Activated naive CD8-positive, alpha-beta T cell treated with anti-CD3 and anti-CD28 coated beads, Interleukin-2, amount 50 U/mL, for 24 hours (primary cell): Measurements from ENCODE around the gene WNT7A.
"Not testable (repeated sequence)": the region's sequence is repeated elsewhere in the genome, so short reads cannot be mapped to it uniquely, and the experiment has no call there.

Experiments
- ATAC-seq: fragments of 150-1000 bp; cut with Tn5 transposase; one replicate; pipeline ENCODE4 v1.10.0; 2021
- DNase-seq: peaks from one replicate; pipeline ENCODE4 v3.0.0; 2021
- H3K27ac Mint-ChIP-seq: one replicate; pipeline ENCODE4 v1.8.0; 2021; ENCODE audit warnings: mild to moderate bottlenecking, mixed read lengths
- H3K27me3 Mint-ChIP-seq: one replicate; pipeline ENCODE4 v1.8.0; 2021; ENCODE audit warnings: mixed read lengths
- H3K36me3 Mint-ChIP-seq: one replicate; pipeline ENCODE4 v1.8.0; 2021; ENCODE audit warnings: low read depth, mixed read lengths
- H3K4me1 Mint-ChIP-seq: one replicate; pipeline ENCODE4 v1.8.0; 2021; ENCODE audit warnings: mixed read lengths
- H3K4me3 Mint-ChIP-seq: one replicate; pipeline ENCODE4 v1.8.0; 2021; ENCODE audit warnings: mild to moderate bottlenecking, moderate library complexity, mixed read lengths
- H3K9me3 Mint-ChIP-seq: one replicate; pipeline ENCODE4 v1.8.0; 2021; ENCODE audit warnings: mixed read lengths

Gene WNT7A

DNA sequence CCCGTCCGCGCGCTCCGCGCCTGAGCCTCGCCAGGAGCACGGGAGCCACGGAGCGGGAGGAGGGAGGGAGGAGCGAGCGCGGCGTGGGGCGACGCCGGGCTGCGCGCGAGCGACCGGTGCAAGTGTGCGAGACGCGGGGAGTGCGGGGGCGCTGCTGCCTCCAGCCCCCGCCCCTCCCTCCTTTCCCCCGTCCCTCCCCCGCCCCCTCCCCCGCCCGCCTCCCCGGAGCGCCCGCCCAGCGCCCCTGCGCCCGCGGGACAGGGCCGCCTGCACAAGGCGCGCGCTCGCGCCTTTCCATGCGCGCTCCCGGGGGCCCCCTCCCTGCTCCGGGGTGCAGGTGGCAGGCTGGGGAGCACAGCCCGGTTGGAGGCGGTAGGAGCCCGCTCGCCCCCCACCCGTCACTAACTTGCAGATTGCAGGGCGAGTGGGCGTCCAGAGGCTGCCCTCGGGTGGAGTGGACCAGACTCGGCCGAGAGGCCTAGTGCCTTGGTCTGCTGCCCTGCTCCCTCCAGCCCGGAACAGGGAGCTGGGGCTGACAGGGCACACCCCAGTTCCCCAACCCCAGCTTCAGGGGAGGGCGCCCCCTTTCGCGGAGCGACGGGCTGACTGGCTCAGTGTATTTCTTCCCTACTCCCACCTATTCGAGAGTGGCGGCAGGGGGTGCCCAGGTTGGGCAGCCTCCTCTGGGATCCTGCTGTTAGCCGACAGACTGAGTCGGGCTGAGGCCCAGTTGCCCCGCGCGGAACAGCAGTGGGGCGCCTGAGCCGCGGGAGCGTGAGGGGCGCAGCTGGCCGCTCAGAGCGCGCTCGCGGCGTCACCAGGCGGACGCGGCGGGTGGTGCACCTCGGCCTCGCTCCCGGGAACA, at the start of gene WNT7A:
Gene WNT7A, minus strand, starts transcription at position 126 of the 865 bp plus-strand sequence. CDS start 255 bp downstream, outside the sequence.
- no peaks in the 10 kb centered on the region for H3K9me3 Mint-ChIP-seq
- ATAC-seq (peak; percentile 67), DNase-seq (peak; percentile 65)
- H3K27ac Mint-ChIP-seq: no peak within 1 kb of the TSS
- H3K4me3 Mint-ChIP-seq: peak within 1 kb of the TSS; percentile 66
- no peaks in the 10 kb centered on the region for H3K36me3 Mint-ChIP-seq
- H3K4me1 Mint-ChIP-seq: peaks cover 3% of the 10 kb centered on the region
- peaks cover 57% of the 10 kb centered on the region for H3K27me3 Mint-ChIP-seq

DNA sequence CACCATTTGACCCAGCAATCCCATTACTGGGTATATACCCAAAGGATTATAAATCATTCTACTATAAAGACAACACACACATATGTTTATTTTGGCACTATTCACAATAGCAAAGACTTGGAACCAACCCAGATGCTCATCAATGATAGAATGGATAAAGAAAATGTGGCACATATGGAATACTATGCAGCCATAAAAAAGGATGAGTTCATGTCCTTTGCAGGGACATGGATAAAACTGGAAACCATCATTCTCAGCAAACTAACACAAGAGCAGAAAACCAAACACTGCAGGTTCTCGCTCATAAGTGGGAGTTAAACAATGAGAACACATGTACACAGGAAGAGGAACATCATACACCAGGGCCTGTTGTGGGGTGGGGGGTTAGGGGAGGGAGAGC, 48.9 kb upstream of the WNT7A start:
- not testable (repeated sequence) for H3K4me1 Mint-ChIP-seq, H3K27ac Mint-ChIP-seq, ATAC-seq, H3K4me3 Mint-ChIP-seq, DNase-seq
- peaks cover 49% of the 10 kb centered on the region for H3K9me3 Mint-ChIP-seq
- peaks cover 19% of the 10 kb centered on the region for H3K27me3 Mint-ChIP-seq
- peaks cover 12% of the 10 kb centered on the region for H3K36me3 Mint-ChIP-seq

DNA sequence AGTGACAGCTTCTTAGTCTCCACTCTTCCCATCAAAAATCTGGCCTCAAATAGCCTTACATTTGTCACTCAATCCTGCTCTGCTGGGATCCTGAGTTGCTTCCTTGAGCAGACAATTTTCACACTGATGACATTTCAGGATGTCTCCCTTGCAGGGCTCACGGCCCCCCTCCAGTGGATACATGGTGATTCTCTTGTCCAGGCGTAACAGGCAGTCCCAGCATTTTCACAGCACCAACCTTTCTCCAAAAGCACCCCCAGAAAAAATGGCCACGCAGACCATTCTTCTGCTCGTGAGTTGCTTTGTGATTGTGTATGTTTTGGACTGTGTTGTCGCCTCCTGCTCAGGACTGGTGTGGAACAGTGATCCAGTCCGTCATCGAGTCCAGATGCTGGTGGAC, 47.4 kb upstream of the WNT7A start:
- no peaks in the 10 kb centered on the region for H3K4me1 Mint-ChIP-seq
- ATAC-seq: no peak
- H3K27me3 Mint-ChIP-seq: peaks cover 11% of the 10 kb centered on the region
- peaks cover 50% of the 10 kb centered on the region for H3K9me3 Mint-ChIP-seq
- no peak for DNase-seq
- H3K27ac Mint-ChIP-seq: no peak overlapping the region
- peaks cover 9% of the 10 kb centered on the region for H3K36me3 Mint-ChIP-seq
- no peak overlapping the region for H3K4me3 Mint-ChIP-seq

DNA sequence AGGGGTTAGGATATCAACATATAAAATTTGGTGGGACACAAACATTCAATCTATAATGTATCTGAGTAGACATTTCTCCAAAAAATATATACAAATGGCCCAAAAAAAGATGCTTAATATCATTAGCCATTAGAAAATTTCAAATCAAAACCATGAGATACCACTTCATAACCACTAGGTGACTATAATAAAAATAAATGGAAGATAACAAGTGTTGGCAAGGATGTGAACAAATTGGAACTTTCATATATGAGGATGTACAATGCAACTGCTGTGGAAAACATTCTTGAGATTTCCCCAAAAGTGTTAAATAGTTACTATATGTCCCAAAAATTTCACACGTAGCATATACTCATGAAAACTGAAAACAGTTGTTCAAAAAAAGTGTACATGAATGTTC, 36.5 kb upstream of the WNT7A start:
- DNase-seq (no peak), ATAC-seq (no peak)
- Mint-ChIP-seq H3K4me3 (no peak overlapping the region), H3K9me3 (peaks cover 61% of the 10 kb centered on the region), H3K27ac (no peak overlapping the region), H3K4me1 (no peaks in the 10 kb centered on the region), H3K27me3 (no peaks in the 10 kb centered on the region), H3K36me3 (peaks cover 11% of the 10 kb centered on the region)

DNA sequence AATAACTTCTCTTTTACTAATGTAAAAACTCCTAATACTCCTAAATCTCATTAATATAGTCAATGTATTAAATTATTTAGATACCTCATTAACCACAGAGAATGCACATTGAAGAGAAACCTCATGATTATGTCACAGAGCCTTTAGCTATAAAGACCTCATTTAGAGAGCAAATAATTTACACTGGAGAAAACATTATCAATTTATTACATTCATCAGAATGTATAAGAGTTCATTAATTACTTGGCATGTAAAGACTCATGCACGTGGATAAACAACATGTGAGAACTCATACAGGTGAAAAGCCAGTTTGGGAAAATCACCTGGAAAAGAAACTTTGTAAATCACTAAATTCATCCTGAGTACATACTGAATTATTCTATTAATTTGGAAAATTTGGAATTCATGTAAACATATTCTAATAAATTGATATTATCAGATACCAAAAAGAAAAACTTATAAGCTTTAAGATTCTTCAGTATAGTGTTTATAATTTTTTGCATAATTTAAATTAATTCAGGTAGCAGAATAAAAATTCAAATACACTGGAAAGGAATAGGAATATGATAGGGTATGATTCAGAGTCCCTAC, 22.9 kb upstream of the WNT7A start:
- DNase-seq (no peak), ATAC-seq (no peak)
- Mint-ChIP-seq H3K27me3 (no peaks in the 10 kb centered on the region), H3K4me1 (no peaks in the 10 kb centered on the region), H3K9me3 (peaks cover 64% of the 10 kb centered on the region), H3K36me3 (peaks cover 33% of the 10 kb centered on the region), H3K4me3 (no peak overlapping the region), H3K27ac (no peak overlapping the region)

DNA sequence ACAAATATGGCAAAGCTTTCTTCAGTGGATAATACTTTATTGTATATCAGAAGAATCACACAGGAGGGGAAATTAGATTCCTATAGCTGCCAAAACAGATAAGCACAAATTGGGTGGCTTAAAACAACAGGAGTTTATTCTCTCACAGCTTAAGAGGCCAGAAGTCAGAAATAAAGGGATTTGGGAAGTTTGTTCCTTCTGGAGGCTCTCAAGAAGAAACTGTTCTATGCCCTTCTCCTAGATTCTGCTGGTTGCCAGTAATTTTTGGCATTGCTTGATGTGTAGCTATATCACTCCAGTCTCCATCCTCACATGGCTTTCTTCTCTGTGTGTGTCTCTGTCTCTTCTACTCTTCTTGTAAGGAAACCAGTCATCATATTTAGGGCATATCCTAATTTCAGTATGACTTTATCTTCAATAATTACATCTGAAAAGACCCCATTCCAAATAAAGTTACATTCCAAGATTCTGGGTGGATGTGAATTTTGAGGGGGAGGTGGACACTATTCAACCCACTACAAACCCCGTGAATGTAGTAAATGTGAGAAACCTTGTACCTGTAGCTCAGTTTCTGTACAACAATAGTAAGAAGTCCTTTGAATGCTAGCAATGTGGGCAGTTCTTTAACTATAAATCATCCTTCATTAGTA, 22.2 kb upstream of the WNT7A start:
- Mint-ChIP-seq H3K27me3 (no peaks in the 10 kb centered on the region), H3K27ac (no peak overlapping the region), H3K9me3 (peaks cover 57% of the 10 kb centered on the region), H3K4me1 (no peaks in the 10 kb centered on the region), H3K36me3 (peaks cover 32% of the 10 kb centered on the region), H3K4me3 (no peak overlapping the region)
- DNase-seq: no peak
- ATAC-seq: no peak

DNA sequence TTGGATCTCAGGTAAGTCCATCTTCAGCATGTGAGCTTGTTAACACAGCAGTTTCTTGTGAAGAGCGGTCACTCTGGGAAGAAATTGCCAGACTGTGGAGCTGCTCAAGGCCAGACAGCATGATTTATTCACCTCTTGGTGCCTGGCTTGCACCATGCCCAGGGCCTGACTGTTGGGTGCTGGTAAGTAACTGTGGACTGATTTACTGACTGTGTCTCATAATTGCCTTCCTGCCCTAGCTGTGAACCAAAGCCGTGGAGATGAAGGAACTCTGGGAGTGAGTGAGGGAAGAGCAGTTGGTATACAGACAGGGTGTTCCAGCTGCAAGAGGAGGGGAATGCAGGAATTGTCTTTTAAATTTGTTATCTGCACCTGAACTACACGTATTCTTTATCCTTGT, 18.5 kb upstream of the WNT7A start:
- peaks cover 20% of the 10 kb centered on the region for H3K36me3 Mint-ChIP-seq
- no peak overlapping the region for H3K27ac Mint-ChIP-seq
- ATAC-seq (no peak), DNase-seq (no peak)
- H3K4me3 Mint-ChIP-seq: no peak overlapping the region
- H3K4me1 Mint-ChIP-seq: peaks cover 16% of the 10 kb centered on the region
- peaks cover 38% of the 10 kb centered on the region for H3K9me3 Mint-ChIP-seq
- H3K27me3 Mint-ChIP-seq: no peaks in the 10 kb centered on the region

DNA sequence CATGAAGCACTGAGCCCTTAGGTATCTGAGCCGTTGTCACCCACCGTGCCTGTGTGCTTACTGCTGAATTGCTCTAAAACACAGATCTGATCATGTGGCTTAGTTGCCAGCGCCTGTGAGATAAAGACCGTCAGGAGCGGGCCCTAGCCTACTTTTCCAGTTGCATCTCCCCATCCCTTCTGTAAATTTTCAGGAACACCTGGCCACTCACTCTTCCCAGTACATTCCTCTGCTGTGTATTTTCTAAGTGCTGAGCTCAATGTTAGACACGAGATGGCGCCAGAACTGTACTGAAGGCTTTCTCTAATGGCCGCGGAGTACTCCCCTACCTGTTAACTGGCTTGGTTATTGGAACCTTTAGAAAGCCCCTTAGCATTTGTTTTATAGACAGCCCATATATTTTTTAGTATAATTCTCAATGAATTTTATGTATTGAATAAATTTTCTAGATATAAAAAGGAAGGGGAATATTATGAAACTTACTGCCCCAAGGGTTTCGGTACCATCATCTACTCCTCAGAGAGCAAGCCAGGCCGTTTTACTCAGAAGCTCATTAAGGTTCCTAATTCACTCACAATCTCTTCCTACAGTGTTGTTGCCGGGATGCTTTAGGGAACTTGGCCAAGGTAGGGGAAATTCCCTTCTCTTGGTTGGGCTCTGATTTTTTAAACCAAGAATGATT, 16.7 kb upstream of the WNT7A start:
- H3K4me3 Mint-ChIP-seq: peak overlapping the region; percentile 82
- no peak for ATAC-seq
- peak; percentile 50 for DNase-seq
- H3K36me3 Mint-ChIP-seq: peaks cover 18% of the 10 kb centered on the region
- H3K9me3 Mint-ChIP-seq: peaks cover 34% of the 10 kb centered on the region
- no peaks in the 10 kb centered on the region for H3K27me3 Mint-ChIP-seq
- no peak overlapping the region for H3K27ac Mint-ChIP-seq
- H3K4me1 Mint-ChIP-seq: peaks cover 20% of the 10 kb centered on the region

DNA sequence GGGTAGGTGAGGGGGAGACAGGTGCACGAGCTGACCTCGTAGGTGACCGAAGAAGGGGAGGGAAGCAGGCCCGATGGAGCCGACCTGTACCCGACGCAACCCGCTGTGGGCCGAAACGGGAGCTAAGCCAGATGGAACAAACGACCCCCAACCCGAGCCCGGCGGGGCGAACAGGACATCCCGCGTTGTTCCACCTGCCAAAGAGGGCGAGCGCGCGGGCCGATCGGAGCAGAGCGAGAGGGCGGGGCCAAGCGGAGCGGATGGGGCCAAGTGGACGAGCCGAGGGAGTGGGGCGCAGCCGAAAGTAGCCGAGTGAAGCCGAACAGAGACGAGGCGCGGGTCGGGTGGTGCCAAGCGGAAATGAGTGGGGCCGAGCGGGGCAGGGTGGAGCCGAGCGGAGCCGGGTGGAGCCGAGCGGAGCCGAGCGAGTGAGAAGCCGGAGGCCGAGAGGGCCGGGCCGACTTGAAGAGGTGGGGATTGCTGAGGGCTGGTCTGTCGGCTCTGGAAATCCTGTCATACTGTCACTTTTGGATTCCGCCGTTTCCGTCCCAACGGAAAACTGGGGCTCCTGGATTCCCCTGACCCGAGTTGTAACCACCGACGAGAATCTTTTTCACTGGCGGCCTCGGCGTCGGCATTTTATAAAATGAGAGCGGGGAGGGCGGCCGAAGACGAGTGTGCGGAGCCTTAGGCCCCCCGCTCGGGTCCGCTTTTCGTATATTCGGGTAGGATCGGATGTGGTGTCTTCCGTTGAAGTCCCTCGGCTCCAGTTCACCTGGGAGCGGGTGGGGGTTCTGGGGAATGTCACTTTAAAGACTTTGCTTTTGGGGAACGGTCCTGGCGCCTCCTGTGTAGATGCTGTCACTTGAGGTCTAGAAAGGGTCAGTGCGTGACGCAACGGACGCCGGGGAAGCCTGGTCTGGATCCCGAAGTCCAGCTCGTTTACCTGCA, 15.6 kb upstream of the WNT7A start:
- ATAC-seq: peak; percentile 99
- Mint-ChIP-seq H3K36me3 (peaks cover 13% of the 10 kb centered on the region), H3K4me1 (peaks cover 31% of the 10 kb centered on the region)

DNA sequence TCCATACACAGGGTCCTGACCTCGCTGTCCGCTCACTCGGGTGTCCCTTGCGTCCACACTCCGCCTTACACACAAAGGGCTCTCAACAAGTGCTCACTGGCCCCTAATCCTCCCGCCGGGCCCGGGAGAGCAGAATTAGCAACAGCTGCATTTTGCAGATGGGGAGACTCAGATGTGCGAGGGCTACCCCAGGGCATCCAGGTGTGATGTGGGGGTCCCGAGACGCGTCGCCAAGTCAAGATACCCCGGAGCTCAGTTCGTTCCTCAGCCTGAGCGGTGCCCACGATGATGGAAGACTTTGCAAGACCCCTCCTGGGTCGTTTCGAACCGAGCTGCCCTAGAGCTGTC, 14.9 kb upstream of the WNT7A start:
- peaks cover 31% of the 10 kb centered on the region for H3K4me1 Mint-ChIP-seq

More for the DNA sequence above, 15.6 kb upstream of the WNT7A start:
- DNase-seq: peak; percentile 95
- peak overlapping the region; percentile 82 for H3K4me3 Mint-ChIP-seq
- no peaks in the 10 kb centered on the region for H3K27me3 Mint-ChIP-seq
- peak overlapping the region; percentile 75 for H3K27ac Mint-ChIP-seq
- peaks cover 24% of the 10 kb centered on the region for H3K9me3 Mint-ChIP-seq

DNA sequence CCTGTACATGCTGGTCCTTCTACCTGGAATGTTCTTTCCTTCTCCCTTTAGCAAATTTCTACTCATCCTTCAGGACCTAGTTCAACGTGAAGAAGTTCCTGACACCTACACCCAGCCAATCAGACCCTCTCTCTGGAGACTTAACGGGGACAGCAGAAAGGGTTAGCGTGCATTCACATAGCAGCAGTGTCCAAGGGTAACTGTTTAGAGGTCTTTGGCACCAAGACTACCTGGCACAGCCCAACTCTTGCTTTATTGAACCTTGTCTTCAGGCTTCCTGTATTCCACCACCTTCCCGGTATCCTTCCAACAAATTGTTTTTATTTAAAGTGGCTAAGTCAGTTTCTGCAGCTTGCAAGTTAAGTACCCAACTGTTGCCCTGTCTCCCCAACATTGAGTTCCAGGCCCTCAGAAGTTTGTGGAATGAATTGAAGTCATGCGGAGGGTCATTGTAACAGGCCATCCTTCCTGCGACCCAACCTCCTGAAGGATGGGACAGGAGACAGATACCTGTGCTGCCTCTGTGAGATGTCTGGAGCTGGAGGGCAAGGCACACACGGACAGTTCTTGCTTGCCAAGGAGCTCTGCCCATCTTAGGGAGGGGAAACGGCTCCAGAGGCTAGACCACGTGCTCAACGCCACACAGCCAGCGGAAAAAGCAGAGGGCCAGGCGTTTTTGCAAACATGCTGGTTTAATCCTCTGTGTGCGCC, 14.4 kb upstream of the WNT7A start:
- no peaks in the 10 kb centered on the region for H3K27me3 Mint-ChIP-seq
- H3K27ac Mint-ChIP-seq: no peak overlapping the region
- H3K4me3 Mint-ChIP-seq: peak overlapping the region; percentile 82
- H3K9me3 Mint-ChIP-seq: peaks cover 12% of the 10 kb centered on the region
- ATAC-seq (no peak), DNase-seq (no peak)
- peaks cover 4% of the 10 kb centered on the region for H3K36me3 Mint-ChIP-seq
- H3K4me1 Mint-ChIP-seq: peaks cover 31% of the 10 kb centered on the region

More for the DNA sequence above, 14.9 kb upstream of the WNT7A start:
- ATAC-seq (no peak), DNase-seq (no peak)
- H3K9me3 Mint-ChIP-seq: peaks cover 18% of the 10 kb centered on the region
- peaks cover 9% of the 10 kb centered on the region for H3K36me3 Mint-ChIP-seq
- peak overlapping the region; percentile 82 for H3K4me3 Mint-ChIP-seq
- no peaks in the 10 kb centered on the region for H3K27me3 Mint-ChIP-seq
- H3K27ac Mint-ChIP-seq: no peak overlapping the region

DNA sequence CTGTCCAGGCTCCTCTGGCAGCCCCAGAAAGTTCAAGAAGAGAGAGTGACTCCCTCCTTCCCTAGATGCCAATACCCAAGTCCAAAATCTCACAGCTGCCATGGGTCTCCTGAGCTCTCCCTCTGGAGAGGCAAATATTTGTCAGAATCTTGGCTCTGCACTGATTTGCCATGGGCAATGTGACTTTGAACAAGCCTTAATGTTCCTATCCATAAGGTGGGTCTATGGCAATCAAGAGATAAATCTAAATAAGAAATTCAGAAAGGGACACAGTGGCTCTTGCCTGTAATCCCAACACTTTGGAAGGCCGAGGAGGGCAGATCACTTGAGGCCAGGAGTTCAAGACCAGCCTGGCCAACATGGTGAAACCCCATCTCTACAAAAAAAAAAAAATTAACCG, 12.4 kb upstream of the WNT7A start:
- Mint-ChIP-seq H3K4me3 (no peak overlapping the region), H3K27me3 (no peaks in the 10 kb centered on the region), H3K4me1 (peaks cover 31% of the 10 kb centered on the region), H3K9me3 (peaks cover 9% of the 10 kb centered on the region), H3K27ac (no peak overlapping the region), H3K36me3 (no peaks in the 10 kb centered on the region)
- DNase-seq: no peak
- ATAC-seq: no peak

DNA sequence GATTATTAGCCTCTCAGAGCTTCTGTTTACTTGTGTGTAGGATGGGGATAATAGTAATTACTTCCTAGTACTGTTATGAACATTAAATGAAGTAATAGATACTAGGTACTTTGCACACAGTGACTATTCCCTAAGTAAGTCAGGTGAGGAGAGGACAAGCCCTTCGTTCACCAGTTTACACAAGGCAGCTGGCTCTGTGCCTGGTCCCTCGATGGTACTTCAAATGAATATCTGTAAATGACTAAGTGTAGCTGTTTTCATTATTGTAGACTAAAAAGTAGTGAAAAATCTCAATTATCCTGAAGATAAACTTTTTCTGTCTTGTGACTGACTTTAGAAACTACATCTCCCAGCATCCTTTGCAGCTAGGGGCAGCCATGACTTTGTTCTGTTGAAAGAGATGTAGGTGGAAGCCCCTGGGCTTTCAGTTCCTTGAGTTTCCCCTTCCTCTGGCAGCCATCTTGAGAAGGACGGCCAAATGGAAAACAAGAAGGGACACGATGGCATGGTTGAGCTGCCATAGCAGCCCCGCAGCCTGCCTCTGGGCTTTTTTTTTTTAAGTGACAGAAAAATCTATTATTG, 11.7 kb upstream of the WNT7A start:
- Mint-ChIP-seq H3K9me3 (peaks cover 9% of the 10 kb centered on the region), H3K27me3 (no peaks in the 10 kb centered on the region), H3K4me1 (peaks cover 31% of the 10 kb centered on the region), H3K27ac (no peak overlapping the region), H3K4me3 (no peak overlapping the region), H3K36me3 (no peaks in the 10 kb centered on the region)
- ATAC-seq (no peak), DNase-seq (no peak)
